ENCODE measurements around the gene DHRS7B.

DHRS7B gene

GRCh38 chr17:21184570-21184969 is 57.8 kb downstream of the DHRS7B start:
- no peak for TF ChIP-seq FOXP2 (optimal IDR thresholded peaks at IDR 0.05; ENCODE audit: borderline replicate concordance, extremely low read depth, extremely low read length, insufficient read depth)
- no peak for TF ChIP-seq SIN3A (IDR thresholded peaks at IDR 0.05; ENCODE audit: borderline replicate concordance, insufficient read depth, low read length)
- no peak for TF ChIP-seq TAF1 (IDR thresholded peaks at IDR 0.05; ENCODE audit: borderline replicate concordance, insufficient read depth, low read length)
- no peak for TF ChIP-seq REST (IDR thresholded peaks at IDR 0.05; ENCODE audit: insufficient read depth in 1 of 2, low read depth in 2 of 2, low read length in 2 of 2)

GRCh38 chr17:21185061-21185460 is 58.3 kb downstream of the DHRS7B start:
- no peak for TF ChIP-seq REST (IDR thresholded peaks at IDR 0.05; ENCODE audit: insufficient read depth in 1 of 2, low read depth in 2 of 2, low read length in 2 of 2)
- TF ChIP-seq TAF1 (IDR thresholded peaks at IDR 0.05; ENCODE audit: borderline replicate concordance, insufficient read depth, low read length) = no peak
- no peak for TF ChIP-seq POLR2AphosphoS5 (IDR thresholded peaks at IDR 0.05; ENCODE audit: low read depth, low read length)
- no peak for TF ChIP-seq SIN3A (IDR thresholded peaks at IDR 0.05; ENCODE audit: borderline replicate concordance, insufficient read depth, low read length)
- TF ChIP-seq FOXP2 (optimal IDR thresholded peaks at IDR 0.05; ENCODE audit: borderline replicate concordance, extremely low read depth, extremely low read length, insufficient read depth) = no peak

- no peak for TF ChIP-seq POLR2AphosphoS5 (IDR thresholded peaks at IDR 0.05; ENCODE audit: low read depth, low read length)
- peak in 1 of 2 experiments; percentile 55; a peak in 1 of 4 replicates for TF ChIP-seq REST (IDR thresholded peaks at IDR 0.05; ENCODE audit: insufficient read depth in 1 of 2, low read depth in 2 of 2, low read length in 2 of 2)
These were observed 59.8 kb downstream of the DHRS7B start for GRCh38 chr17:21186399-21187187.

GRCh38 chr17:21189361-21189760 is 62.6 kb downstream of the DHRS7B start:
- TF ChIP-seq SIN3A (IDR thresholded peaks at IDR 0.05; ENCODE audit: borderline replicate concordance, insufficient read depth, low read length) (no peak), FOXP2 (optimal IDR thresholded peaks at IDR 0.05; ENCODE audit: borderline replicate concordance, extremely low read depth, extremely low read length, insufficient read depth) (no peak), TAF1 (IDR thresholded peaks at IDR 0.05; ENCODE audit: borderline replicate concordance, insufficient read depth, low read length) (no peak), REST (IDR thresholded peaks at IDR 0.05; ENCODE audit: insufficient read depth in 1 of 2, low read depth in 2 of 2, low read length in 2 of 2) (no peak), POLR2AphosphoS5 (IDR thresholded peaks at IDR 0.05; ENCODE audit: low read depth, low read length) (no peak)

- TF ChIP-seq POLR2AphosphoS5 (IDR thresholded peaks at IDR 0.05; ENCODE audit: low read depth, low read length) = no peak
- TF ChIP-seq SIN3A (IDR thresholded peaks at IDR 0.05; ENCODE audit: borderline replicate concordance, insufficient read depth, low read length) = no peak
- TF ChIP-seq FOXP2 (optimal IDR thresholded peaks at IDR 0.05; ENCODE audit: borderline replicate concordance, extremely low read depth, extremely low read length, insufficient read depth) = no peak
- no peak for TF ChIP-seq TAF1 (IDR thresholded peaks at IDR 0.05; ENCODE audit: borderline replicate concordance, insufficient read depth, low read length)
- TF ChIP-seq REST (IDR thresholded peaks at IDR 0.05; ENCODE audit: insufficient read depth in 1 of 2, low read depth in 2 of 2, low read length in 2 of 2) = no peak
These were observed 63.3 kb downstream of the DHRS7B start for GRCh38 chr17:21190078-21190477.
